HL-60 (cell line): ENCODE results near the gene CCDC146.

ENCODE experiments used
- DNase-seq, 2 experiments: peaks; one replicate each; pipeline ENCODE4 v3.0.0-alpha.2; 2010 to 2020; ENCODE audit warnings: low read depth in 1 of 2, low spot score in 1 of 2
- H3K27ac ChIP-seq: fragments of 250-450 bp; sonication (Bioruptor Pico); replicated peaks from 2 replicates; pipeline ENCODE4 v1.5.1; 2020; ENCODE audit warnings: mild to moderate bottlenecking, moderate library complexity
- H3K27me3 ChIP-seq: fragments of 250-450 bp; sonication (Bioruptor Pico); 2 replicates; pipeline ENCODE4 v1.5.1; 2021; ENCODE audit warnings: mild to moderate bottlenecking, moderate library complexity; ENCODE audit not compliant: insufficient read depth, poor library complexity, severe bottlenecking
- H3K4me3 ChIP-seq: replicated peaks from 2 replicates; pipeline ENCODE4 v1.5.1; 2011; ENCODE audit warnings: mild to moderate bottlenecking, control low read depth, low read length; ENCODE audit not compliant: insufficient read depth
- GABPA ChIP-seq: IDR thresholded peaks from 2 replicates; pipeline ENCODE4 v1.6.1; 2012; ENCODE audit warnings: low read depth
- POLR2AphosphoS5 ChIP-seq: IDR thresholded peaks from 2 replicates; pipeline ENCODE4 v1.6.1; 2012; ENCODE audit warnings: low read depth
- REST ChIP-seq: IDR thresholded peaks from 2 replicates; pipeline ENCODE4 v1.6.1; 2012; ENCODE audit warnings: low read depth; ENCODE audit not compliant: insufficient replicate concordance
- SPI1 ChIP-seq: IDR thresholded peaks from 2 replicates; pipeline ENCODE4 v1.6.1; 2012; ENCODE audit warnings: low read depth, mild to moderate bottlenecking, borderline replicate concordance
- TF ChIP-seq, protein P1 (sequence below): IDR thresholded peaks from one replicate; pipeline ENCODE4 v1.5.1; 2011; ENCODE audit warnings: low read length, control low read depth, inconsistent platforms; ENCODE audit not compliant: insufficient read depth

CCDC146 gene

GRCh38 chr7:77239471-77239870, 117.1 kb downstream of the CCDC146 start:
- H3K27me3 ChIP-seq = no peaks in the 10 kb centered on the region
- no peak overlapping the region for H3K4me3 ChIP-seq
- TF ChIP-seq REST (no peak), SPI1 (peak; percentile 97)
- DNase-seq = peak; percentile 28 to 53
- H3K27ac ChIP-seq = peak overlapping the region; percentile 68

DNA sequence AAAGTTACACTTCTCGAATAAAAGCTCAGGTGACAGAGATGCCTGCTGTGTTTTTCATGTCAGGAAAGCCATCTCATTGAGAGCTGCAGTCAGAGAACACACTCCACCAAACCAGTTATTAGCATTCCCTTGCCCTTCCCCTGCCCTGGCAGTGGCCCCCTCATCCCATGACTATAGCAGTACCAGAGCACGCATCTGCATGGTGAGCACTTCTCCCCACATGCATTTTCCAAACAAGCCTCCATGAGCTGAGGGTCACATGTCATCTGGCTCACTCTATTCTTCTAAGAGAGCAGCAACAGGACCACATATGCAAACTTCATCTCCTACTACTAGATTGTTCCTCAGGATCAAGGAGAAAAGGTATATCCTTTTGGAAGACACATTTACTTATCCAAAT, 119.7 kb downstream of the CCDC146 start:
- TF ChIP-seq, protein P1, sequence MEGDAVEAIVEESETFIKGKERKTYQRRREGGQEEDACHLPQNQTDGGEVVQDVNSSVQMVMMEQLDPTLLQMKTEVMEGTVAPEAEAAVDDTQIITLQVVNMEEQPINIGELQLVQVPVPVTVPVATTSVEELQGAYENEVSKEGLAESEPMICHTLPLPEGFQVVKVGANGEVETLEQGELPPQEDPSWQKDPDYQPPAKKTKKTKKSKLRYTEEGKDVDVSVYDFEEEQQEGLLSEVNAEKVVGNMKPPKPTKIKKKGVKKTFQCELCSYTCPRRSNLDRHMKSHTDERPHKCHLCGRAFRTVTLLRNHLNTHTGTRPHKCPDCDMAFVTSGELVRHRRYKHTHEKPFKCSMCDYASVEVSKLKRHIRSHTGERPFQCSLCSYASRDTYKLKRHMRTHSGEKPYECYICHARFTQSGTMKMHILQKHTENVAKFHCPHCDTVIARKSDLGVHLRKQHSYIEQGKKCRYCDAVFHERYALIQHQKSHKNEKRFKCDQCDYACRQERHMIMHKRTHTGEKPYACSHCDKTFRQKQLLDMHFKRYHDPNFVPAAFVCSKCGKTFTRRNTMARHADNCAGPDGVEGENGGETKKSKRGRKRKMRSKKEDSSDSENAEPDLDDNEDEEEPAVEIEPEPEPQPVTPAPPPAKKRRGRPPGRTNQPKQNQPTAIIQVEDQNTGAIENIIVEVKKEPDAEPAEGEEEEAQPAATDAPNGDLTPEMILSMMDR = no peak
- TF ChIP-seq GABPA (no peak), REST (no peak), POLR2AphosphoS5 (no peak), SPI1 (no peak)
- DNase-seq = no peak
- H3K27ac ChIP-seq = peak overlapping the region; percentile 50
- H3K27me3 ChIP-seq = no peaks in the 10 kb centered on the region
- no peak overlapping the region for H3K4me3 ChIP-seq

DNA sequence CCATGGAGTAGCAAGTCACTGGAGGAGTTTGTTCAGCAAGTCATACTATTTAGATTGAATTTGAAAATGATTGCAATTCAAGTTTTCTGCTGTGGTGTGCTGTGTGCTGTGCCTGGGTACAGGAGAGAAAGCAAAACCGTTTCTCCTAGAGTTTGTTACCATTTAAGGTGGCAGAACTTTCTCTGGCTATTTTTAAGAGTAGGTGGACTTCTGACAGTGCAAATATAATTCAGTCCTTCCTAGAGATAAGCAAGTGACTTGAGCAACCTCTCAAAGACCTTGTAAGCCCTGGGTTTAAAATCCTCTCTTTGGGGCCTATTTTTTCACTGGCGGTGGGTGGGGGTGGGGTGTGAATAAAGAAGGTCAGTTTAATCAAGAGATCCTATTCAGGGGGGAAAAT, 120.1 kb downstream of the CCDC146 start:
- Histone ChIP-seq H3K27ac (peak overlapping the region; percentile 50), H3K4me3 (no peak overlapping the region), H3K27me3 (no peaks in the 10 kb centered on the region)
- TF ChIP-seq, protein P1 = no peak
- TF ChIP-seq POLR2AphosphoS5 (no peak), GABPA (no peak), REST (no peak), SPI1 (no peak)
- DNase-seq = no peak
